ELF-1 (cell line): ENCODE data around the gene FAM13B.
"Not testable (repeated sequence)": the region's sequence is repeated elsewhere in the genome, so short reads cannot be mapped to it uniquely, and the experiment has no call there.

Source experiments
- DNase-seq: peaks from one replicate; pipeline ENCODE4 v3.0.0-alpha.2; 2016; ENCODE audit warnings: low read depth, low spot score

The FAM13B gene

DNA sequence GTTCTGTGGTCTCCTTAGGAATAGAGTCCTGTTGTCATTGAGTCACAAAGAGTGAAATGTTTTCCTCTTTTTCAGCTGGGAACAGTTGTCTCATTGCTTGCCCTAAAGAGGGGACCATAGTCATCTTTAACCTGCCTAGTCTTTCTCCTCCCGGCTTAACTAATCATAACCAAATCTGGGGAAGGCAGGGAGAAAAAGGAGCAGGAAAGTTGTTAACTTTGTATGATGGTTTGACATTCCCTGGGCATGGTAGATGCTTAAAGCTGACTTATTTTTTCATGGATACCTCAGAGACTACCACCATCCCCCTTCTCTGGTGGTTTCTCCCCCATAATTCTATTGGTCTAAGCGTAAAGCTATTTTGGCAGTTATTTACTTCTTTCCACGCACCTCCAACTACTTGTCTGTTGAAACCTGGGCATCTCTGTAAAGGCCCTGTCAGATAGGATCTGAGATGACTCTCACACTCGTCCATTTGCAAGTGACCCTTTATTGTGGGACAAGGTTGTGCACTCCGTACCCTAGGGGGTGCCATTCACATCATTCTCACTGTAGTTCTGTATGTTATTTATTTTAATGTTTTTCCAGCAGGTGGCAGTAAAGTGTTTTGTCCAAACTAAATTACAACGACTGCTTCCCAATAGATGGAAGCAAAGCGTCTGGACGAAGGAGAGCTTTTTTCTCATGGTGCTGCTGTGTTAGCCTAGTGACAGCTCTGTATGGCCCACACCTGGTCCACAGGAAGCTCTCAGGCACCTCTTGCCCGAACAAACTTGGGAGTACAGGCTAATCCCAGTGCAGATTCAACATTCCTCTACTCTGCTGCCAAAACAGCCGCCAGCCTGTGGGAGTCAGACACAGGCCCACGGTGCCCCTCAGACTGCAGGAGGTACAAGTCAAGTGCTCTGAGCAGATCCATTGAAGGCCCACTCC, 3.0 kb upstream of the FAM13B start:
- DNase-seq = peak; percentile 81

DNA sequence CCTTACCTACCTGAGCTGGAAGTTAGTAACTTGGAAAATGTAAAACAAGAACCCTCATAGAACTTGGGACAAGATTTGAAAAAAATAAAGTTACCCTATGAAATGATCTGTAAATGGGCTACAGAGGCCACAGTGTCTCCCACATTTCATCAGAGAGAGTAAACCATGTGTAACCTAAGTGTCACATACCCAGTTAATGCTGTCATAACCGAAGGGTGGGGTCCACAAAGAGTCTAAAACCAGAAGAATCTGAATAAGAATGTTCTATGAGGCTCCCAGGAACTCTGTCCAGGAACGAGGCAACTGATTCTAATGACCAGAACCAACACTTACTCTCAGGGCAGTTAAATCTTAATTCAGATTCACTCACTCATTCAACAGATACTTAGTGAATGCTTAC, 1.0 kb upstream of the FAM13B start:
- DNase-seq = no peak

DNA sequence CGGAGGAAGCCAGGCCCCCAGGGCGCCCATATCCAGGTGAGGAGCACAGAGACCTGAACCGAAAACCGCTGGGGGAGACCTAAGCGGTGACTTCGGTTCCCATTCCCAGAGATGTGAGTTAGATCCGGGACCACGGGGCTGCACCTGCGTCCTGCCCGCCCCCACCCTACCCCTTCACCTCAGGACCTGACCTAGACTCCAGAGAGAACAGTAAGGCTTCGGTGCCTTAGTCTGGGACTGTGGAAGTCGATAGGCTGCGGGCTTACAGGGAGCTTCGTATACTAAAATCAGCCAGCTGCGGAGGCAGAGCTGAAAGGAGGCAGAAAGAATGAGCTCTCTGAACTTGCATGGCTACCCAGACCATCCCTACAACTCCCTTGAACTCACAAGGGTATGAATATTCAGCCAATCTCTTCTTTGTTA, 518 bp upstream of the FAM13B start:
- peak; percentile 80 for DNase-seq

DNA sequence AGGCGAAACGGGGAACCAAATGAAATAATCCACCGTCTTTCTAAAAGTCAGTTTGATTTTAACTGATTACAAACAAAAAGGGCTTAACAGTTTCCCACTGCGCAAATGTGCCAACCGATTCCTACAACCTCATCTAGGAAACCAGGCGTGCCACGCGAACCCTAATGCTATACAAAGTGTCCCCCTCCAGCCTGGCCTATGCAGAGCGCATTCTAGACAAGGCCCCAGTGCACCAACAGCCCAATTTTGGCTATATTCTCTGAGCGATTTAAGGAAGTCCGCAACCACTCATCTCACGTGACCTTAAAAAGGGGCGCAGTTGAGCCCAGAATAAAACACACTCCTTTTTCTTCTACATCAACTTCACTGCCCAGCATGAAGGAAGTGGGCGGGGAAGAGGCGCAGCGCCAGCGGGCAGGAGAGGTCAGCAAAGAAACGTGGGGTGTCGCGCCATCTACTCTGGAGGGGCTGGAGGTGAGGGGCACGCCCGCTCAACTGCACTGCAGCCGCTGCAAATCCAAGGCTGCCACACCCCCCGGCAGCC, 779 bp downstream of the FAM13B start:
- no peak for DNase-seq

DNA sequence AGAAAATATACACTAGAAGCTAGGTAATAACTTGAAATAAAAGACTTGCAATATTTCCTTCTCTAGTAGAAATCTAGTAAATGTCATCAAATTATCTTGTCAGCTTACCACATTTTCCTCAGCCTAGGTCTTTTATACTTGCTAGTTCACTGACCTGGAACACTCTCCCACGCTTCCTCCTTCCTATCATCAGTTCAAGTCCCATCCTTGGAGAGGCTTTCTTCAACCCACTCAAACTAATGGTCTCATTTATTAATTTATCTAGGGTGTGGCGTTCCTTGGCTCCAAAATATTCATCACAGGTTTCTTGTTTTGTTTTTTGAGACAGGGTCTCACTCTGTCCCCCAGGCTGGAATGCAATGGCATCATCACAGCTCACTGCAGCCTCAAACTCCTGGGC, 2.9 kb downstream of the FAM13B start:
- DNase-seq = no peak

DNA sequence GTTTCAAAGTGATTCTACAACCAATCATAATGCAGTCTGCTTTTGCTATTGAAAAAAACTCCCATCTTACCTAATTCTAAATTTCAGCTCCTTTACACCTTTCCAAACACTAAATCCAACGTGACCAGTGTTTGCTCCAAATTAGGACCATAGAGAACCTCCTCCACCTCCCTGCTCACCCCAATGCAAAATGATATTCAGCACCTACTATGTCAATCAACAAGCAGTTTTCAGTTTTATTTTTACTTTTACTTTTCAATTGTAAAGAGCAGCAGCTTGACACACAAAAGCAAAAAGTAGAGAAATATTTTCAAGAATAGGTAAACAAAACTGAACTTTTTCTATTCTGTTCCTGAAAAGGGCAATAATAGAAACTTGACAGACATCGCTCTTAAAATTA, 3.4 kb downstream of the FAM13B start:
- DNase-seq = no peak

DNA sequence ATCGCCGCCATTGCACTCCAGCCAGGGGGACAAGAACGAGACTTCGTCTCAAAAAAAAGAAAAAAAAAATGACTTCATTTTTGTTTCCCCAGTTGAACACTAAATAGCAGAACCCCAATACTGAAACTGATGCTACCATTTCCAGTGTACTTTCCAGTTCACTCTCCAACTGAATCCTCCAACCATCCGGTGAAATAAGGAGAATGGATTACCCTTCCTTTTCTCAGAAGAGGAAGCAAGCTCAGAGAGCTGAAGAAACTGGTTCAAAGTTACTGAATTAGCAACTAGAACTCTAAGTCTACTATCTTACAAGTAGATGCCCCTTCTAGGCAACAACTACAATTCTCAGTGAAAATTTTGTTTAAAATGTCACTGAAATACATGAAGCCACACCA, 3.9 kb downstream of the FAM13B start:
- DNase-seq = no peak

DNA sequence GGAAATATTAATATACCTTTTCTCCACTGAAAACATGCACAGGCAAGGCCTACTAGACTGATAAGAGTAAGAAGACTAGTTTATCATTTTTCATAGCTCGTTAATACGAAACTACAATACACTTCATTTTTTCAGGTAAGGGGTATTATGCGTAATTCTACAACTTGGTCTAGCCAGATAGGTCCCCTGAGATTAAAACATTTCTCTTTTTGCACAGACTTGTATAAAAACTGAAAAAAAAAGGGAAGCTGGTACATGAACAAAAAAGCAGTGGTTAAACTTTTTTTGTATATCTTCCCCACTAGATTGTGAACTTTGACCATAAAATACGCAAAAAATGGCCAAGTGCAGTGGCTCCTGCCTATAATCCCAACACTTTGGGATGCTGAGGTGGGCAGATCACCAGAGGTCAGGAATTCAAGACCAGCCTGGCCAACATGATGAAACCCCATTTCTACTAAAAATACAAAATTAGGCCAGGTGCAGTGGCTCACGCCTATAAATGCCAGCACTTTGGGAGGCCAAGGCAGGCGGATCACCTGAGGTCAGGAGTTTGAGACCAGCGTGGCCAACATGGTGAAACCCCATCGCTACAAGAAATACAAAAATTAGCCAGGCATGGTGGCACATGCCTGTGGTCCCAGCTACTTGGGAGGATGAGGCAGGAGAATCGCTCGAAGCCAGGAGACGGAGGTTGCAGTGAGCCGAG, 4.5 kb downstream of the FAM13B start:
- DNase-seq = not testable (repeated sequence)

DNA sequence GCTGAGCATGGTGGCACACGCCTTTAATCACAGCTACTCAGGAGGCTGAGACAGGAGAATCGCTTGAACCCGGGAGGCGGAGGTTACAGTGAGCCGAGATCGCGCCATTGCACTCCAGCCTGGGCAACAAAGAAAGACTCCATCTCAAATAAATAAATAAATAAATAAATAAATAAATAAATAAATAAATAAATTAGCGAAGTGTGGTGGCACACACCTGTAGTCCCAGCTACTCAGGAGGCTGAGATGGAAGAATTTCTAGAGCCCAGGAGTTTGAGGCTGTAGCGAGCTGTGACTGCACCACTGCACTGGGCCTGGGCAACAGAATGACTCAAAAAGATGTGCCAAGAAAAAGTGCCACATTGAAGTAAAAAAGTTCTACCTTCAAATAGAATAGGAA, 6.1 kb downstream of the FAM13B start:
- DNase-seq = not testable (repeated sequence)

DNA sequence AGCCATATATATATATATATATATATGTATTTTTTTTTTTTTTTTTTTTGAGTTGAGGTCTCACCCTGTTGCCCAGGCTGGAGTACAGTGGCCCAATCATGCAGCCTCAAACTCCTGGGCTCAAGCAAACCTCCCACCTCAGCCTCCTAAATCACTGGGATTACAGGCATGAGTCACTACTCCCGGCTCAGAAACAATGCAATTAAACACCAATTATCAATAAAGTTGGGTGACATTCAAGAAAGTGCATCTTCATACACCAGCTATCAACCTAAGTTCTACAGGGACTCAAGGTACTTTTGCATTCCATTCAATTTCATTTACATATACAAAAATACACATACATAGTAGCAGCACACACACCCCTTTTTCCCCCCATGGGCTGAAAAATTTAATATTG, 7.6 kb downstream of the FAM13B start:
- DNase-seq = no peak

DNA sequence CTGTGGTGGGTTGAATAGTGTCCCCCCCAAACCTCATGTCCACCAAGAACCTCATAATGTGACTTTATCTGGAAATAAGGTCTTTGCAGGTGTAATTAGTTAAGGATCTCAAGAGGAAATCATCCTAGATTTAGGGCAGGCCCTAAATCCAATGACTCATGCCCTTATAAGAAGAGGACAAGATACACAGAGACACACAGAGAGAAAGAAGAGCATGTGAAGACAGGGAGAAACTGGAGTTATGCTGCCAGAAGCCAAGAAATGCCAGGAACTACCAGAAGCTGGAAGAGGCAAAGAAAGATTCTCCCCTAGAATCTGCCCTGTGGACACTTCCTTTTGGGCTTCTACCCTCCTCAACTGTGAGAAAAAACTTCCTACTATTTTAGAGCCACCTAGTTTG, 8.8 kb downstream of the FAM13B start:
- DNase-seq = no peak

DNA sequence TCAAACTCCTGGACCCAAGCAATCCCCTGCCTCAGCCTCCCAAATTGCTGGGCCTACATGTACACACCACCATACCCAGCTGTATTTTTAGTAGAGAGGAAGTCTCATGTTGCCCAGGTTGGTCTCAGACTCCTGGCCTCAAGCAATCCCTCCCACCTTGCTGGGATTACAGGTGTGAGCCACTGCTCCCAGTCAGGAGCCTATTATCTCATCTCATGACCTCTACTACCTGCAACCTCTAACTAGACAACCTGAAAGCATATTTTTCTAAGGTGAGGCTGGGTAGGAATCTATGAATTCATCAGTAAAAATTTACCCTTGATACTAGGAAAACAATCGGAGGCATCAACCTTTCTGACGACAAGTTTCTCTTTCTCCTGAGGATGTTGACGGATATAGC, 10.0 kb downstream of the FAM13B start:
- DNase-seq = peak; percentile 29

DNA sequence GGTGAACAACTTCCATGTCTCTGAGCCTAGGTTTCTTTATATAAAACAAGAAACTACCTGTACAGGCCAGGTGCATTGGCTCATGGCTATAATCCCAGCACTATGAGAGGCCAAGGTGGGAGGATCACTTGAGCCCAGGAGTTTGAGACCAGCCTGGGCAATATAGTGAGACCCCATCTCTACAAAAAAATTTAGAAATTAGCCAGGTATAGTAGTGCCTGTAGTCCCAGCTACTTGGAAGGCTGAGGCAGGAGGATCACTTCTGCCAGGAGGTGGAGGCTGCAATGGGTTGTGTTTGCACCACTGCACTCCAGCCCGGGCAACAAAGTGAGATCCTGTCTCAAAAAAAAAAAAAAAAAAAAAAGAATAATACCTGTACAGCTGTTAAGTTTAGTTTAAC, 11.1 kb downstream of the FAM13B start:
- DNase-seq = no peak

DNA sequence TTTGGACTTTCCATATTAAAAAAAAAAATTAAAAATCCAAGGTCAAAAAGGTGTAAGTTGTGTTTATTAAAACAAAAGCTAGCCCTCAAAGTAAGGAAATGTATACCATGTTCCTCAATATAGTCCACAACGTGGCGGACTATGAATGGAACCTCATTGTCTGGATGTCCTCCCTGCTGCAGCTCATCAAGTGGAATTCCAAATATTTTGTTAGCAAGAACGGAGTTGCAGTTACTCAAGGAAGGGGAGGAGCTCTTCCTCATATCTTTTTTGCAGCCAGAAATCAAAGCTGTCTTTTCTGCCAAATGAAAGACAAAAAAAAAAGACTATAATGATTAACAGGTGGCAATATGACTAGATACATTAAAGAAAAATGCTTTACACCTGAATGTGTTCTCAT, 14.0 kb downstream of the FAM13B start:
- no peak for DNase-seq

DNA sequence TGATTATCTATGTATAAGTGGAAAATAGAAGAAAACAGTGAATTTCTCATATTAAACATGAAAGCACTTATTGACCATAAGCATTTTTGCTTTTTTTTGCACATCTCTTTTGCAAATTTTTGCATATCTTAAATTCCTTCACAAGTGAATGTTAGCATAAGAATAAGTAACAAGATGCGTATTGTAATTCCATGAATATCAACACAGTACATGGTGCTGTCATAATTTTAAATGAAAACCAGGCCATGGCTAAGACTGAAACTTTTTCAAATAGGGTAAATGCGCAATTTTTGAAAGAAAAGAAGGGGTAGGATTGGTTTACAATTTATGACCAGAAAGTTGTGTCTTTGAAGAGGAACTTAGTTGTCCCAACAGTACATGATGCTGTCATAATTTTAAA, 17.0 kb downstream of the FAM13B start:
- DNase-seq = no peak

DNA sequence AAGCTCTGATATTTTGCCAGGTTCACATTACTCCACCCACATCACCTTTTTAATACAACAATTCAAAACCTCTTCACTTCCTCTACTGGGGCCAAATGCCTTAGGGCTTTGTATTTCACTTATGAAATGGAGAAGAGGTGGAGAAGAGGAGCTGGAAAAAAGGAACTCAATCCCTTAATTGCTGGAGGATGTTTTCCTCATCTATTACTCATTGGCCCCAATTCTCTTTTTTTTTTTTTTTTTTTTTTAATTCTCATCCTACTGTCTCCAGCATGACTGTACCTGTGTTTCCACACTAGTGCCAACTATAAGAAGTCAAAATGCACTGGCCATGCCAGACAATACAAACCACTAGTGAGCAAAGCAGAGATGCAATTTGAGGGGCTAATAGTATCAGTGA, 20.9 kb downstream of the FAM13B start:
- no peak for DNase-seq

DNA sequence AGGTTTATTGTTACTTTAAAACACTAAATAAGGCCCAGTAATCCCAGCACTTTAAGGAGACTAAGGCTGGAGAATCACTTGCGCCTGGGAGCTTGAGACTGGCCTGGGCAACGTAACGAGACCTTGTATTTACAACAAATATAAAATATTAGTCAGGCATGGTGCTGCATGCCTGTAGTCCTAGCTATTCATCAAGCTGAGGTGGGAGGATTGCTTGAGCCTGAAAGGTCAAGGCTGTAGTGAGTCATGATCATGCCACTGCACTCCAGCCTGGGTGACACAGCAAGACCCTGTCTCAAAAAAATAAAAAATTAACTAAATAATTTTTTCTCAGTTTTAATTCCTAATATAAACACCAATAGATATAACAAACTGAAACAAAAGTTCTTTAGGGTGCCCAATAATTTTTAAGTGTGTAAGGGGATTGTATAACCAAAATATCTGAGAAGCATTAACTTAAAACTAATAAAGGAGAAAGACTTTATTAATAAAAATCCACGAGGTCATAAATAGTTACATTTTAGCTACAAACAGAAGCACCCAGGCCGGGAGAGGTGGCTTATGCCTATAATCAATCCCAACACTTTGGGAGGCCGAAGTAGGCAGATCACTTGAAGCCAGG, 32.7 kb downstream of the FAM13B start:
- DNase-seq = no peak

DNA sequence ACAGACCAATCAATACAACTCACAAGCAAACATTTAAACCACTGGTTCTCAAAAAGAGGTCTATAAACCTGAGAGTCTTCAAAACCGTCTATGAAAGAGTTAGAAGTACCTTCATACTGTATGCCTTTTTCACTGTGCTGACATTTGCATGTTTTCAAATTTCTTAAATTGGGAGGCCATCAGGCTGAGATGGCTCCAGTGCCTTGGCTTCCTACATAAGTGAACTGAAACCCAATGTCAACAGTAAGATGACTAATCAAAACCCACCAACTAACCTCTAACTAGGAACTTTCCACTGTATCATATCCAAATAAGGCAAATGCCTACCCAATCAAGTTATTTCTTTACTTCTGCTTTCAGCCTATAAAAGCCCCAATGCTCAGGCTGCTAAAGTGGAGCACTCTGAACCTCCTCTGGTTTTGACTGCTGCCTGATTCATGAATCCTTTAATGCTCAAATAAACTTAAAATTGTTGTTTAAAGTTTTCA, 35.1 kb downstream of the FAM13B start:
- DNase-seq = no peak

DNA sequence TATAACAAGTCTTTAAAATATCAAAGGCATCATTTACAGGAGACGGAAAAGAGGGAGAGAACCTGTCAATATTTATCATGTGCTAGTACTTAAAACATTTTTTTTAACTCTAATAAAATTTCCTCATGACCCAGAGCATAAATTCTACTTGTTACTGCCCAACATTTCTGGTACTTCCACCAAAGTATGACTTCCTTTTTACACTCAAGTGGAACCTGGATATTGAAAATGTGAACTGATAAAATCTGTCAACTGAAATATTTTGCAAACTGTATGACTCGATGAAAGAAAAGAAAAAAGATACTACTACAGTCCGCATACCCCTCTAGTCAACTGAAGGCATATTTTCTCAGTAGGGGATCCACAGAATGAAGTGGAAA, 37.1 kb downstream of the FAM13B start:
- no peak for DNase-seq

DNA sequence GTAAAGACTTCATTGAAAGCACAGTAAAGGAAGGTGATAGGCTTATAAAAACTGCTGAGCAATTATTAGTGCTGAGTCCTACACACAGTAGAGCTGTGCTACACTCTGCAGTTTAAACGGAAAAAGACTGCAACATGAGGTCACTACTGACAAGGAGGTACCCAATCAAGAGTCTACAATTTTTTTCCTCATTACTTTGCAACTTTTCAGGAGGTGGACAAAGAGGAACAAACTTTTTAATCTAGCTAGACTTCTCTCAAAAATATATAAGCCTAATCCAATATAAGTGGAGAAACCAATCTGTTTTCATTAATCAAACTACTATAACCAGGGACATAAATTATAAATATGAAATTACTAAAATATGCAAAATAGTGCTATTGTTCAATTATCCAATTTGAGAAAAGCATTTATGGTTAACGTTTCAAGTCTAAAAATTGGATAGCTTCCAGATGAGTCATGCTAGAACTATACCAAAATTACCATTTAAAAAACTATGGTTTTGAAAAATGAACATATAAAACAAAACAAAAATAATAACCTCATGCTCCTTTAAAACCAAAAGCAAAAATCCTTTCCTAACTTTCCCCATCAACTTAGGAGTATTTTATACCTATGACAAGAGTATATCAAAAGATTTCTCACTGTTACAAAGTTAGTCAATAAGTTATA, 37.7 kb downstream of the FAM13B start:
- no peak for DNase-seq

DNA sequence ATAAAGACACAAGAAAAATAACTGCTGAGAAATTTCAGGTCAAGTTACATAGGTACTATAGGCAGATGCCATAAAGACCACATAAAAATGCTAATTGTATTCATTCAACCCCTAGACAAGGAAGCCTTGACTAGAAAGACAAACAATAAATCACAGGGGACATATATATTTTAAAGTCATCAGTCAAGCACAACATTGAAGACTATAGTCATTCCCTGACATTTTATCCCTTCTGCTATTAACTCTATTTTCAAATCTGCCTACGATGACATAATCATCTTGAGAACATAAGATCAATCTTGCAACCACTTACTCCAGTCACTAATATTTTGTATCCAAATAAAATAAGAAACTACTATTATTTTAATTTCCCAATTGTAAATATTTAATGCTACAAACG, 38.3 kb downstream of the FAM13B start:
- DNase-seq = no peak

DNA sequence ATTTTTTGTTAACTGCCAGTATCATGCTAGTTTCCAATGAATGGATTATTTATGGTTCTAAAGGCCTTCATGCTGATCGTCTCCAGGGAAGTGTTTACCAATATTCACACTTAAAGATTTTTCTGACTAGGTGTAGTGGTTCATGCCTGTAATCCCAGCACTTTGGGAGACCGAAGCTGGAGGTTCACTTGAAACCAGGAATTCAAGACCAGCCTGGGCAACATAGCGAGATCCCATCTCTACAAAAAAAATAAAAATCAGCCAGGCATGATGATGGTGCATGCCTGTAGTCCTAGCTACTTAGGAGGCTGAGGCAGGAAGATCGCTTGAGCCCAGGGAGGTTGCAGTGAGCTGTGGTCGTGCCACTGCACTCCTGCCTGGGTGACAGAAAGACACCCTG, 43.5 kb downstream of the FAM13B start:
- DNase-seq = no peak
